Dedifferentiated amniotic fluid mesenchymal stem cell (primary cell): ENCODE measurements around the gene DPM3.

Source experiments
- DNase-seq: peaks from one replicate; pipeline ENCODE4 v3.0.0-alpha.2; 2016; ENCODE audit errors: extremely low spot score

DPM3 gene

GRCh38 chr1:155093911-155094621 lies 46.3 kb downstream of the DPM3 start:
- DNase-seq: peak; percentile 56

- DNase-seq: no peak
Observed at GRCh38 chr1:155092641-155093040, 47.7 kb downstream of the DPM3 start.

- DNase-seq: no peak
Observed at GRCh38 chr1:155092131-155092530, 48.2 kb downstream of the DPM3 start.

- peak; percentile 56 for DNase-seq
Observed at GRCh38 chr1:155091071-155092051, 49.0 kb downstream of the DPM3 start.
